ENCODE data around the gene SMIM1.
A peak's percentile ranks its signal among the peaks of the same experiment; 100 is the strongest.

SMIM1 gene

GRCh38 chr1:3756394-3756793 lies 16.2 kb upstream of the SMIM1 start:
- DNase-seq (ENCODE audit: low read depth in 2 of 2), result no peak

GRCh38 chr1:3759164-3759563 lies 13.4 kb upstream of the SMIM1 start:
- DNase-seq (ENCODE audit: low read depth in 2 of 2), result no peak

GRCh38 chr1:3759796-3760195 lies 12.8 kb upstream of the SMIM1 start:
- DNase-seq (ENCODE audit: low read depth in 2 of 2), result no peak

- DNase-seq (ENCODE audit: low read depth in 2 of 2), result no peak
These were observed 11.1 kb upstream of the SMIM1 start for GRCh38 chr1:3761296-3762010.

- DNase-seq (ENCODE audit: low read depth in 2 of 2), result no peak
These were observed 10.2 kb upstream of the SMIM1 start for GRCh38 chr1:3762151-3762872.

GRCh38 chr1:3762873-3763228 lies 9.7 kb upstream of the SMIM1 start:
- DNase-seq (ENCODE audit: low read depth in 2 of 2), result no peak

- no peak for DNase-seq (ENCODE audit: low read depth in 2 of 2)
These were observed 9.0 kb upstream of the SMIM1 start for GRCh38 chr1:3763351-3764125.

- DNase-seq (ENCODE audit: low read depth in 2 of 2), result no peak
These were observed 5.1 kb upstream of the SMIM1 start for GRCh38 chr1:3767328-3767925.

- no peak for DNase-seq (ENCODE audit: low read depth in 2 of 2)
These were observed 3.6 kb upstream of the SMIM1 start for GRCh38 chr1:3768811-3769390.

- DNase-seq (ENCODE audit: low read depth in 2 of 2), result no peak
These were observed 2.3 kb upstream of the SMIM1 start for GRCh38 chr1:3770047-3770765.

GRCh38 chr1:3771108-3772026 lies 1.2 kb upstream of the SMIM1 start:
- DNase-seq (ENCODE audit: low read depth in 2 of 2), result no peak

- peak; percentile 86 to 87 for DNase-seq (ENCODE audit: low read depth in 2 of 2)
These were observed 378 bp upstream of the SMIM1 start for GRCh38 chr1:3772027-3772714.

GRCh38 chr1:3773572-3774275 lies 1.2 kb downstream of the SMIM1 start:
- no peak for DNase-seq (ENCODE audit: low read depth in 2 of 2)

GRCh38 chr1:3774276-3774945 lies 1.9 kb downstream of the SMIM1 start:
- DNase-seq (ENCODE audit: low read depth in 2 of 2), result no peak

- DNase-seq (ENCODE audit: low read depth in 2 of 2), result no peak
These were observed 2.5 kb downstream of the SMIM1 start for GRCh38 chr1:3774946-3775489.

- DNase-seq (ENCODE audit: low read depth in 2 of 2), result peak in 1 of 2 donors; percentile 30
These were observed 3.1 kb downstream of the SMIM1 start for GRCh38 chr1:3775490-3776230.

- DNase-seq (ENCODE audit: low read depth in 2 of 2), result no peak
These were observed 3.8 kb downstream of the SMIM1 start for GRCh38 chr1:3776231-3776961.

Measured in stimulated activated CD4-positive, alpha-beta T cell treated with anti-CD3 and anti-CD28 coated beads, Interleukin-15, amount 100 ng/mL, for 48 hours (primary cell).